ENCODE measurements around the gene FKTN. TPM values are rescaled to one million over a fixed set of nuclear protein-coding genes. Genes with fewer than 3 reads are reported as not detected.
"Not testable (repeated sequence)": the region's sequence is repeated elsewhere in the genome, so short reads cannot be mapped to it uniquely, and the experiment has no call there.

Gene FKTN
- total RNA-seq, 1 experiment from 2014 or later: 38.3 TPM

DNA sequence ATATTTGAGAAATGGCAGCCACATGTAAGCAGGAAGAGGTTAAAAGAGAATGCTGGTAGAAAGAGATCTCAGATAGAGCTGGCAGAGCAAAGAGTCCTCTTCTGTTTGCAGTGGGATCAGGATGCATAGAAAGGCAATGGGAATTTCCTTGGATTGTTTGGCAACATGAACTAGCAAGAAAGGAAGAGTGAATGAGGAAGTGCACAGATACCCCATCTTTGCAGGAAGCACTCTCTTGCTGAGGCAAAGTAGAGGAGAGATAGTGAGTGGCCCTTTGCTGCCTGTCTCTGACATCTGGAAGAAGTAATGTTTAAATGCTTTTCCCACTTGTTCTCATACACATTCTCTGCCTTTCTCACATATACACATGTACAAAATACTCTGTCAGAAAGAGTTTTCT, 14.5 kb downstream of the FKTN start:
- Mint-ChIP-seq H3K4me1 (ENCODE audit: insufficient read depth, unreplicated experiment) (no peaks in the 10 kb centered on the region), H3K9me3 (ENCODE audit: unreplicated experiment) (peaks cover 13% of the 10 kb centered on the region), H3K36me3 (ENCODE audit: insufficient read depth, unreplicated experiment) (peaks cover 24% of the 10 kb centered on the region), H3K4me3 (ENCODE audit: unreplicated experiment) (no peak overlapping the region), H3K27ac (ENCODE audit: low read depth, unreplicated experiment) (no peak overlapping the region), H3K27me3 (ENCODE audit: insufficient read depth, unreplicated experiment) (no peaks in the 10 kb centered on the region)
- no TSS peak for BruUV-seq (replicated peaks)
- no peak for DNase-seq (ENCODE audit: unreplicated experiment)
- ChIA-PET CTCF (no interaction called here), POLR2A (no interaction called here)
- TF ChIP-seq, protein P1, sequence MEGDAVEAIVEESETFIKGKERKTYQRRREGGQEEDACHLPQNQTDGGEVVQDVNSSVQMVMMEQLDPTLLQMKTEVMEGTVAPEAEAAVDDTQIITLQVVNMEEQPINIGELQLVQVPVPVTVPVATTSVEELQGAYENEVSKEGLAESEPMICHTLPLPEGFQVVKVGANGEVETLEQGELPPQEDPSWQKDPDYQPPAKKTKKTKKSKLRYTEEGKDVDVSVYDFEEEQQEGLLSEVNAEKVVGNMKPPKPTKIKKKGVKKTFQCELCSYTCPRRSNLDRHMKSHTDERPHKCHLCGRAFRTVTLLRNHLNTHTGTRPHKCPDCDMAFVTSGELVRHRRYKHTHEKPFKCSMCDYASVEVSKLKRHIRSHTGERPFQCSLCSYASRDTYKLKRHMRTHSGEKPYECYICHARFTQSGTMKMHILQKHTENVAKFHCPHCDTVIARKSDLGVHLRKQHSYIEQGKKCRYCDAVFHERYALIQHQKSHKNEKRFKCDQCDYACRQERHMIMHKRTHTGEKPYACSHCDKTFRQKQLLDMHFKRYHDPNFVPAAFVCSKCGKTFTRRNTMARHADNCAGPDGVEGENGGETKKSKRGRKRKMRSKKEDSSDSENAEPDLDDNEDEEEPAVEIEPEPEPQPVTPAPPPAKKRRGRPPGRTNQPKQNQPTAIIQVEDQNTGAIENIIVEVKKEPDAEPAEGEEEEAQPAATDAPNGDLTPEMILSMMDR (IDR thresholded peaks at IDR 0.05; ENCODE audit: unreplicated experiment): no peak
- intact Hi-C loops (cut with micrococcal nuclease): no loop called here

DNA sequence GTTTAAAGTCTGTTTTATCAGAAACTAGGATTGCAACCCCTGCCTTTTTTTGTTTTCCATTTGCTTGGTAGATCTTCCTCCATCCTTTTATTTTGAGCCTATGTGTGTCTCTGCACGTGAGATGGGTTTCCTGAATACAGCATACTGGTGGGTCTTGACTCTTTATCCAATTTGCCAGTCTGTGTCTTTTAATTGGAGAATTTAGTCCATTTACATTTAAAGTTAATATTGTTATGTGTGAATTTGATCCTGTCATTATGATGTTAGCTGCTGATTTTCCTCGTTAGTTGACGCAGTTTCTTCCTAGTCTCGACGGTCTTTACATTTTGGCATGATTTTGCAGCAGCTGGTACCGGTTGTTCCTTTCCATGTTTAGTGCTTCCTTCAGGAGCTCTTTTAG, 22.0 kb downstream of the FKTN start:
- intact Hi-C loops (cut with micrococcal nuclease); BruUV-seq (replicated peaks); H3K27me3 Mint-ChIP-seq (ENCODE audit: insufficient read depth, unreplicated experiment); H3K4me3 Mint-ChIP-seq (ENCODE audit: unreplicated experiment); CTCF ChIA-PET; H3K9me3 Mint-ChIP-seq (ENCODE audit: unreplicated experiment); DNase-seq (ENCODE audit: unreplicated experiment); H3K4me1 Mint-ChIP-seq (ENCODE audit: insufficient read depth, unreplicated experiment); POLR2A ChIA-PET; H3K27ac Mint-ChIP-seq (ENCODE audit: low read depth, unreplicated experiment): not testable (repeated sequence)
- H3K36me3 Mint-ChIP-seq (ENCODE audit: insufficient read depth, unreplicated experiment): peaks cover 25% of the 10 kb centered on the region

DNA sequence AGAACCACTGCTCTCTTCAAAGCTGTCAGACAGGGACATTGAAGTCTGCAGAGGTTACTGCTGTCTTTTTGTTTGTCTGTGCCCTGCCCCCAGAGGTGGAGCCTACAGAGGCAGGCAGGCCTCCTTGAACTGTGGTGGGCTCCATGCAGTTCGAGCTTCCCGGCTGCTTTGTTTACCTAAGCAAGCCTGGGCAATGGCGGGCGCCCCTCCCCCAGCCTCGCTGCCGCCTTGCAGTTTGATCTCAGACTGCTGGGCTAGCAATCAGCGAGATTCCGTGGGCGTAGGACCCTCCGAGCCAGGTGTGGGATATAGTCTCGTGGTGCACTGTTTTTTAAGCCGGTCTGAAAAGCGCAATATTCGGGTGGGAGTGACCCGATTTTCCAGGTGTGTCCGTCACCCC, 23.6 kb downstream of the FKTN start:
- H3K27me3 Mint-ChIP-seq (ENCODE audit: insufficient read depth, unreplicated experiment); DNase-seq (ENCODE audit: unreplicated experiment); H3K27ac Mint-ChIP-seq (ENCODE audit: low read depth, unreplicated experiment); H3K9me3 Mint-ChIP-seq (ENCODE audit: unreplicated experiment); intact Hi-C loops (cut with micrococcal nuclease); POLR2A ChIA-PET; BruUV-seq (replicated peaks); H3K4me3 Mint-ChIP-seq (ENCODE audit: unreplicated experiment); H3K4me1 Mint-ChIP-seq (ENCODE audit: insufficient read depth, unreplicated experiment): not testable (repeated sequence)
- CTCF ChIA-PET: interaction anchor here (0.6 kb wide), 1 partner anchor 221 kb away, joined by 3 read pairs; no protein-coding TSS in a partner anchor
- H3K36me3 Mint-ChIP-seq (ENCODE audit: insufficient read depth, unreplicated experiment): peaks cover 14% of the 10 kb centered on the region

DNA sequence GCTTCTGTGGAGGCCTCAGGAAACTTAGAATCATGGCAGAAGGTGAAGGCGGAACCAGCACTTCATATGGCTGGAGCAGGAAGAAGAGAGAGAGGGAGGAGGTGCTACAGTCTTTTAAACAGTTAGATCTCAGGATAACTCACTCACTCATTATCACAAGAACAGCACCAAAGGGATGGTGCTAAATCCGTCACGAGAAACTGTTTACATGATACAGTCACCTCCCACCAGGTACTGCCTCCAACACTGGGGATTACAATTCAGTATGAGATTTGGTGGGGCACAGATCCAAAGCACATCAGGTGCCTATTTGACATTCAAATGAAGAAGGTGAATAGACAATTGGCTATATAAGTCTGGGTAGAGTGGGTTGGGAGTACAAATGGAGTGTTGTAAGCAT, 35.2 kb downstream of the FKTN start:
- ChIA-PET POLR2A (interaction anchor here (0.6 kb wide), 1 partner anchor 1271 kb away, joined by 3 read pairs; no protein-coding TSS in a partner anchor), CTCF (no interaction called here)
- no peak overlapping the region for H3K27ac Mint-ChIP-seq (ENCODE audit: low read depth, unreplicated experiment)
- peaks cover 18% of the 10 kb centered on the region for H3K36me3 Mint-ChIP-seq (ENCODE audit: insufficient read depth, unreplicated experiment)
- no peak overlapping the region for H3K4me3 Mint-ChIP-seq (ENCODE audit: unreplicated experiment)
- intact Hi-C loops (cut with micrococcal nuclease): no loop called here
- no peaks in the 10 kb centered on the region for H3K27me3 Mint-ChIP-seq (ENCODE audit: insufficient read depth, unreplicated experiment)
- peaks cover 10% of the 10 kb centered on the region for H3K9me3 Mint-ChIP-seq (ENCODE audit: unreplicated experiment)
- DNase-seq (ENCODE audit: unreplicated experiment): no peak
- no peaks in the 10 kb centered on the region for H3K4me1 Mint-ChIP-seq (ENCODE audit: insufficient read depth, unreplicated experiment)
- TF ChIP-seq, protein P1 (IDR thresholded peaks at IDR 0.05; ENCODE audit: unreplicated experiment): no peak
- BruUV-seq (replicated peaks): no TSS peak

DNA sequence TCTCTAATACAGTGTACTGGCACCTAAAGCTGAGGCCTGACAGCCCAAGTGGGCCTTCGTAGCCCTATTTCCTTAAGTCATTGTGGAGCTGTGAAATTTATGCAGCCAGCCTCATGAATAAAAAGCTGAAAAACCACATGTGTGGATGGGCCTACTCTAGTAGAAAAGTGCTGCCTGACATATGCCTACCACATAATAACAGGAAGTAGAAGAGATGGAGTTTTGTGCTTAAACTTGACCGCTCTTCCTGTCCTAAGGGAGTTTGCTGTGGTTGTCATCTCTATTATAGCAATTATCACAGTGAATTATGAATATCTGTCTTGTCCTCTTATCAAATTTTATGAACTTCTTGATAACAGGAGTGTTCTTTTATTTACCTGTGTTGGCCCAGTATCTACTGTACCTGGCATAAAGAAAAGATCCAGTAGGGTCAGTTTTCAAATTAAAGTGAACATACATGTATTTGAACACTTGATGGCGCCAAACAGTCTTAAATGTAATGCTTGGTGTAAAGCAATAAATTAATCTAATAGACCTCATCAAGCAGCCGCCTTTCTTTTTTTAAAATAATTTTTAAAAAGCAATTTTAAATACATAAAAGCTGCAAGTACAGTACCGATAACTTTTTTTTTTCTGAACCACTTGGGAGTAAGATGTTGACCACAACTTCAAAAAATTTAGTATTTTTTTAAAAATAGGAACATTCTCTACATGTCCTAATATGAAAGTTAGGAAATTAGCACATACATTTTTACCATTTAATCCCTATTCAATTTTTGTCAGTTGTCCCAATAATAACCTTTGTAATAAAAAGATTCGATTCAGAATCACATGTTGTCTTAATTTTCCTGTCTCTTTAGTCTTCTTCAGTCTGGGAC, 51.0 kb downstream of the FKTN start:
- no peaks in the 10 kb centered on the region for H3K9me3 Mint-ChIP-seq (ENCODE audit: unreplicated experiment)
- intact Hi-C loops (cut with micrococcal nuclease): loop anchor here (2.0 to 10.0 kb wide), 3 partner anchors 86 to 273 kb away; partner anchors contain the start of gene TMEM38B
- no peaks in the 10 kb centered on the region for H3K4me1 Mint-ChIP-seq (ENCODE audit: insufficient read depth, unreplicated experiment)
- H3K27me3 Mint-ChIP-seq (ENCODE audit: insufficient read depth, unreplicated experiment): no peaks in the 10 kb centered on the region
- BruUV-seq (replicated peaks): no TSS peak
- H3K27ac Mint-ChIP-seq (ENCODE audit: low read depth, unreplicated experiment): no peak overlapping the region
- ChIA-PET CTCF (interaction anchor here (0.5 to 2.6 kb wide), 27 partner anchors 10 to 272 kb away, joined by 3 to 23 read pairs (median 4); partner anchors contain the start of gene TMEM38B), POLR2A (no interaction called here)
- peaks cover 12% of the 10 kb centered on the region for H3K36me3 Mint-ChIP-seq (ENCODE audit: insufficient read depth, unreplicated experiment)
- TF ChIP-seq, protein P1 (IDR thresholded peaks at IDR 0.05; ENCODE audit: unreplicated experiment): peak; percentile 50
- DNase-seq (ENCODE audit: unreplicated experiment): peak; percentile 63
- H3K4me3 Mint-ChIP-seq (ENCODE audit: unreplicated experiment): no peak overlapping the region

Measured in MCF 10A (cell line).